ENCODE data around the gene CADM1. TPM values are rescaled to one million over a fixed set of nuclear protein-coding genes. Genes with fewer than 3 reads are reported as not detected.

The CADM1 gene
- total and polyA plus RNA-seq, 9 of the 15 experiments (the other 6 are each of a cell fraction or from before 2014, with no cell fraction given) = 0.42 TPM; not detected in 8

- TF ChIP-seq SRSF1 (IDR thresholded peaks at IDR 0.05; ENCODE audit: low read depth, low read length) (no peak), LEF1 (IDR thresholded peaks at IDR 0.05) (no peak), SMAD3 (CRISPR knock-in tag; conservative IDR thresholded peaks at IDR 0.05) (no peak), ZNF316 (IDR thresholded peaks at IDR 0.05) (no peak), MYNN (IDR thresholded peaks at IDR 0.05) (no peak), MYNN (CRISPR knock-in tag; IDR thresholded peaks at IDR 0.05) (no peak), ZNF324 (CRISPR knock-in tag; IDR thresholded peaks at IDR 0.05) (no peak), FOXJ3 (CRISPR knock-in tag; IDR thresholded peaks at IDR 0.05) (no peak), NEUROD1 (IDR thresholded peaks at IDR 0.05; ENCODE audit: borderline replicate concordance, low read depth, low read length, partially characterized antibody) (no peak), SAFB2 (IDR thresholded peaks at IDR 0.05; ENCODE audit: borderline replicate concordance, low read depth, low read length, severe bottlenecking) (no peak), FOXJ2 (tag; IDR thresholded peaks at IDR 0.05) (no peak), PML (IDR thresholded peaks at IDR 0.05; ENCODE audit: low read length) (no peak), ZNF77 (CRISPR knock-in tag; IDR thresholded peaks at IDR 0.05) (no peak), CBX8 (IDR thresholded peaks at IDR 0.05; ENCODE audit: borderline replicate concordance, extremely low read depth, low read depth, low read length, poor library complexity, severe bottlenecking) (no peak), YBX1 (IDR thresholded peaks at IDR 0.05) (no peak), E2F1 (CRISPR knock-in tag; IDR thresholded peaks at IDR 0.05) (no peak), ZC3H4 (CRISPR knock-in tag; IDR thresholded peaks at IDR 0.05; ENCODE audit: borderline replicate concordance) (no peak)
- TF ChIP-seq, protein P1, sequence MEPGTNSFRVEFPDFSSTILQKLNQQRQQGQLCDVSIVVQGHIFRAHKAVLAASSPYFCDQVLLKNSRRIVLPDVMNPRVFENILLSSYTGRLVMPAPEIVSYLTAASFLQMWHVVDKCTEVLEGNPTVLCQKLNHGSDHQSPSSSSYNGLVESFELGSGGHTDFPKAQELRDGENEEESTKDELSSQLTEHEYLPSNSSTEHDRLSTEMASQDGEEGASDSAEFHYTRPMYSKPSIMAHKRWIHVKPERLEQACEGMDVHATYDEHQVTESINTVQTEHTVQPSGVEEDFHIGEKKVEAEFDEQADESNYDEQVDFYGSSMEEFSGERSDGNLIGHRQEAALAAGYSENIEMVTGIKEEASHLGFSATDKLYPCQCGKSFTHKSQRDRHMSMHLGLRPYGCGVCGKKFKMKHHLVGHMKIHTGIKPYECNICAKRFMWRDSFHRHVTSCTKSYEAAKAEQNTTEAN (CRISPR knock-in tag; IDR thresholded peaks at IDR 0.05) = no peak
- TF ChIP-seq, protein P2, sequence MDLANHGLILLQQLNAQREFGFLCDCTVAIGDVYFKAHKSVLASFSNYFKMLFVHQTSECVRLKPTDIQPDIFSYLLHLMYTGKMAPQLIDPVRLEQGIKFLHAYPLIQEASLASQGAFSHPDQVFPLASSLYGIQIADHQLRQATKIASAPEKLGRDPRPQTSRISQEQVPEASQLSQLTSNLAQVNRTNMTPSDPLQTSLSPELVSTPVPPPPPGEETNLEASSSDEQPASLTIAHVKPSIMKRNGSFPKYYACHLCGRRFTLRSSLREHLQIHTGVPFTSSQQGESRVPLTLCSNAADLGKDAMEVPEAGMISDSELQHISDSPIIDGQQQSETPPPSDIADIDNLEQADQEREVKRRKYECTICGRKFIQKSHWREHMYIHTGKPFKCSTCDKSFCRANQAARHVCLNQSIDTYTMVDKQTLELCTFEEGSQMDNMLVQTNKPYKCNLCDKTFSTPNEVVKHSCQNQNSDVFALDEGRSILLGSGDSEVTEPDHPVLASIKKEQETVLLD (IDR thresholded peaks at IDR 0.05) = no peak
- no peak overlapping the region for H2AFZ ChIP-seq (ENCODE audit: low read depth, low read length)
- no peak overlapping the region for H3K9ac ChIP-seq (ENCODE audit: insufficient read depth in 1 of 2, low read depth in 2 of 2, low read length in 2 of 2)
- no peak for FAIRE-seq
- BruUV-seq (replicated peaks) = no TSS peak
- H3K4me2 ChIP-seq (ENCODE audit: insufficient read depth, low read length) = no peak overlapping the region
- no peak for ATAC-seq
- H3K79me2 ChIP-seq (ENCODE audit: control insufficient read depth, insufficient read depth, low read length) = no peaks in the 10 kb centered on the region
- no peak overlapping the region for H3K27ac ChIP-seq (ENCODE audit: extremely low read depth, low read depth, low read length)
- no peaks in the 10 kb centered on the region for H3K9me3 ChIP-seq (replicated peaks; ENCODE audit: control insufficient read depth, insufficient read depth, low read depth, low read length)
- ChIA-PET POLR2A (no interaction called here), CTCF (ENCODE audit: low intra/inter-chr PET ratio) (no interaction called here)
- no peak overlapping the region for H3K4me3 ChIP-seq
- intact Hi-C loops (cut with micrococcal nuclease) (no loop called here), in situ Hi-C loops (cut with MboI) (no loop called here)
- WGBS (ENCODE audit: insufficient coverage, low coverage, missing lambda C conversion rate) = 0% methylated on average over 2 of the region's 2 CpGs
- H3K27me3 ChIP-seq (ENCODE audit: control insufficient read depth in 2 of 2, insufficient read depth in 2 of 2, low read length in 2 of 2) = no peaks in the 10 kb centered on the region
- no peaks in the 10 kb centered on the region for H3K4me1 ChIP-seq (replicated peaks in 1 of 2; ENCODE audit: control insufficient read depth in 2 of 2, insufficient read depth in 2 of 2, low read length in 2 of 2)
- no peaks in the 10 kb centered on the region for H3K9me1 ChIP-seq (ENCODE audit: control insufficient read depth, insufficient read depth, low read length)
- H3K36me3 ChIP-seq (ENCODE audit: control insufficient read depth, insufficient read depth, low read length) = no peaks in the 10 kb centered on the region
- H4K20me1 ChIP-seq (replicated peaks; ENCODE audit: control insufficient read depth, insufficient read depth, low read length) = 0 out of 2 replicates have a peak, but pooled peaks cover under 1% of the 10 kb centered on the region
- DNase-seq (ENCODE audit: extremely low read depth in 1 of 4, low spot score in 3 of 4) = no peak
Observed at GRCh38 chr11:115202900-115203552, 301.2 kb downstream of the CADM1 start.

Data from K562 (cell line).